NCI-H187 (cell line): Measurements from ENCODE around the gene RNF151.
"Not testable (repeated sequence)": the region's sequence is repeated elsewhere in the genome, so short reads cannot be mapped to it uniquely, and the experiment has no call there.

Experiments
- DNase-seq, 2 experiments: peaks; one replicate each; lab custom pipeline; 2025; lab: John Stamatoyannopoulos, UW

RNF151 gene

GRCh38 chr16:1966460-1966859 lies at the start of gene RNF151:
Gene RNF151 (plus strand): TSS chr16:1966856. CDS start chr16:1966882, 26 bp downstream.
- DNase-seq = no peak

- no peak for DNase-seq
These were observed 49.5 kb upstream of the RNF151 start for GRCh38 chr16:1917056-1917664.

GRCh38 chr16:1917665-1918350 lies 48.8 kb upstream of the RNF151 start:
- no peak for DNase-seq

GRCh38 chr16:1918351-1919326 lies 48.0 kb upstream of the RNF151 start, which contains the start of gene HS3ST6:
Gene HS3ST6 (minus strand): TSS chr16:1918415. CDS start chr16:1918323, 92 bp downstream.
- DNase-seq = no peak

- no peak for DNase-seq
These were observed 47.2 kb upstream of the RNF151 start for GRCh38 chr16:1919327-1919998.

GRCh38 chr16:1920122-1920521 lies 46.5 kb upstream of the RNF151 start:
- DNase-seq = not testable (repeated sequence)

- DNase-seq = peak; percentile 46 to 67
These were observed 45.9 kb upstream of the RNF151 start for GRCh38 chr16:1920727-1921171.

- DNase-seq = no peak
These were observed 44.3 kb upstream of the RNF151 start for GRCh38 chr16:1922357-1922756.

- DNase-seq = no peak
These were observed 43.2 kb upstream of the RNF151 start for GRCh38 chr16:1923299-1924034.

- no peak for DNase-seq
These were observed 42.6 kb upstream of the RNF151 start for GRCh38 chr16:1924095-1924494.

- DNase-seq = no peak
These were observed 40.4 kb upstream of the RNF151 start for GRCh38 chr16:1926271-1926670.

GRCh38 chr16:1929105-1929504 lies 37.6 kb upstream of the RNF151 start:
- DNase-seq = no peak

GRCh38 chr16:1929578-1930337 lies 36.9 kb upstream of the RNF151 start:
- peak; percentile 86 to 92 for DNase-seq

GRCh38 chr16:1930338-1930720 lies 36.3 kb upstream of the RNF151 start:
- no peak for DNase-seq

GRCh38 chr16:1932050-1933028 lies 34.3 kb upstream of the RNF151 start:
- no peak for DNase-seq

GRCh38 chr16:1933097-1933661 lies 33.5 kb upstream of the RNF151 start:
- DNase-seq = no peak

GRCh38 chr16:1936945-1937479 lies 29.6 kb upstream of the RNF151 start:
- no peak for DNase-seq

GRCh38 chr16:1938316-1938715 lies 28.3 kb upstream of the RNF151 start:
- no peak for DNase-seq

- DNase-seq = no peak
These were observed 27.7 kb upstream of the RNF151 start for GRCh38 chr16:1938910-1939309.
